Activated CD8-positive, alpha-beta memory T cell treated with anti-CD3 and anti-CD28 coated beads, Interleukin-2, amount 50 U/mL, for 24 hours (primary cell): ENCODE data around the gene BDKRB2.

Experiments used
- DNase-seq: peaks from one replicate; pipeline ENCODE4 v3.0.0-alpha.2; 2020; ENCODE audit errors: extremely low read depth

The BDKRB2 gene

DNA sequence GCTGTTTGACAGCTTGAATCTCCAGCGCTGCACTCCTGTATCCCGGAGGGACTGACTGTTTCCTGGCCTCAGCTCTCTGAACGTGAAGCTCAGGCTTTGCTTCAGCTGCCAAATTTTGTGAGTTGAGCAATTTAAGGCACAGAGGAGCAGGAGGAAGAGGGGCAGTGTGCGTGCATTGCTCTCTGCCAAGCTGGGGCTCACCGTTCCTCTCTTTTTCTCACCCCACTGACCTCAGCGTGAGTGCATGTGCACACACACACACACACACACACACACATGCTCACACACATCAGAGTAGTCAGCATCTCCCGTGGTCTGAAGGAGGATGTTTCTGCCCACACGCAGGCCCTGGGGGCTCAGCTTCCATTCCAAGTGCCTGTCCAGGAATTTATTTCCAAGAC is 27.8 kb upstream of the BDKRB2 start:
- no peak for DNase-seq

- no peak for DNase-seq
Measured at GRCh38 chr14:96177766-96178375, 26.8 kb upstream of the BDKRB2 start.

DNA sequence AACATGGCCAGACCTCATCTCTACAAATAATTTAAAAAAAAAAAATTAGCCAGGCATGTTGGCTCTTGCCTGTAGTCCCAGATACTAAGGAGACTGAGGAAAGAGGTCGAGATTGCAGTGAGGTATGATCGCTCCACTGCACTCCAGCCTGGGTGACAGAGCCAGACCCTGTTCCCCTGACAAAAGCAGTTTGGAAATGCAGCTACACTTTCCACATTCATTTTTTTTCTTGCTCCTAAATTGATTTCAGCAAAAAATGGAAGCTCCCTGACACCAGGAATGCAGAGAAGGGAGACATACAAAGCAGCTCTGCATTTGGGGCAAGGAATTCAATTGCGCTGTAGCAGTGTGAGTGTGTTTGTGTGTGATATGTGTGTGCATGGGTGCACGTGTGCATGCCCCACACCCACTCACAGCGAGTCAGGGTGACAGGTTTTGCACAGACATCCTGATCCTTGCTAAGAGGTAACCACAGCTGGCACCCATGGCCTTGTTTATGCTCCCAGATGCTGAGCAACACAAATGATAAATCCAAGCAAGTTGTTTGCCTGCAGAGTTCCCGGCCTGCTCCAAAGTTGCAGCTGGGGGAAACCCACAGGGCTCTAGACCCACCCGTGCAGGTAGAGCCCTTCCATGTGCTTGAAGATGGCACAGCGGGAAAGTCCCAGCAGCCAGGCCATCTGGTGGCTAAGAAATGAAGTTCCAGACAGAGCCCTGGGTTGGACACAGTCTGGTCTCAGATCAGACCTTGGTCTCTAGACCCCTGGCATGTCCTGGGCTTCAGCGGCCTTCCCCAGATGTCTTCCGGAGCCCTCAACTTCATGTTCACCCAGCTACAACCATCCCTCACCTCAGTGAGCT is 25.9 kb upstream of the BDKRB2 start:
- DNase-seq = no peak

DNA sequence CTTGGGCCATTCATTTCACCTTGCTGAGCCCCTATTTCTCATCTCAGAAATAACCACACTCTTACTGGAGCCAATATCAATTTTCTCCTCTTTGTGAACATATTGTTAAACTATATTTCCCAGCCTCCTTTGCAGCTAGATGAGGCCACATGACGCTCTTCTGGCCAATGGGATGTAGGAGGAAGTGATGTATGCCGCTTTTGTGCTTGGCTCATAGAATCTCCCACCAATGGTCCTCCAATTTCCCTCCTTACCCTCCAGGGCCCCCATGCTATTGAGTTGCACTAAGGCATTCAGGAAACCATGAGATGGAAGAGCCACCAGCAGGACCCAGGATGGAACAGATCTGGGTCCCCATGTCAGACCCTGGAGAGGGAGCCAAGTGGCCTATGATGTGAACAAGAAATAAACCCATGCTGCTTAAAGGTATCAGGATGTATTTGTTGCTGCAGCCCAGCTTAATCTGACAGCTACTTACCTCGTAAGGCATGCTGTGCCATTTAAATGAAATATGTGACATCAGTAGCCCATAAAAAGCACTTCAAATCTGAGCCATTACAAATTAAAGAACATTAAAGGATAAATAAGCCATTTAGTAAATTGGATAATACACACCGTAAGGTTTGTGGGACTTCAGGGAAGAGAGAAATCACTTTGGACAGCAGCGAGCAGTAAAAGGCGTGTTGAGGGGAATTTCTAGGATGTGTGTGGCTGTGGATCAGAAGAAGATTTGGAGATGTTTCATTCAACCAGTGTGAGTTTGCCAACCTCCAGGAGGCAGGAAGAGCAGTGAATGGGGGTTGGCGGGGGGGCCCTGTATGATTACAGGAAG is 24.4 kb upstream of the BDKRB2 start:
- DNase-seq = no peak

GRCh38 chr14:96181186-96182056 is 23.2 kb upstream of the BDKRB2 start:
- DNase-seq = no peak

- no peak for DNase-seq
Measured at GRCh38 chr14:96182546-96182945, 22.1 kb upstream of the BDKRB2 start.

DNA sequence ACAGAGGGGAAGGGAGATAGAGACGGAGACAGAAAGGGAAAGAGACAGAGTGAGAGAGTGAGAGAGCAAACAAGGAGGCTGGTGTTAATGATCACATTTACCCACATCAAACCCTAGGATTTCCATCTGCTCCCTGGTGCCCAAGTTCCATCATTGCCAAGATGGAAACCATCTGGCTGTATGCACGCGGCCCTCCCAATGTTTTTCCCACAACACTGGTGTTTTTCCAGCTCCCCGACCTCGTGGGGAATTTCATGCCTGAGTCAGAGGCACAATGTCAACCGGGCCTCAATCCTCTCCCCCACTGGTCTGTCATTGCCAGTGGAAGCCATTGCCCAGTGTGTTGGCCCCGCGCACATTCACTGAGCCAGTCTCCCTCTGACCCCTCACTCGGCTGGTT is 19.9 kb upstream of the BDKRB2 start:
- no peak for DNase-seq

GRCh38 chr14:96187216-96188031 is 17.2 kb upstream of the BDKRB2 start:
- no peak for DNase-seq

DNA sequence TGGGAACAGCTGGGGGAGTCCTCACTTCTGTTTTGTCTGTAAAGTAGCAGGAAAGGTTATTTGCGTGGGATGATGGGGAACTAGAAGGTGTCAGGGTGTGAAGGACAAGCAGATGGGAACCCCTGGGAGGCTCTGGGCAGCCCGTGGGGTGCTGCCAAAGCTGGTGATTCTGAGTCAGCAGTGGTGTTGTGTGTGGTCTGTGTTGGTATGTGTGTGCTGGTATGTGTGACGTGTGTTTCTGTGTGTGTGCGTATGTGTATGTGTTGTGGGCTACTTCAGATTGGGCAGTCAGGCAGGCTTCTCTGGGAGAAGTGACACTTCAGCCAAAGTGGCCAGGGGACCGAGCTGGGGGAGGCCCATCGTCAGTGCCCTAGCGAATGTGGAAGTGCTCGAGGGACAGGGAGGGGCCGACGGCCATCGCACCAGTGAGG is 15.3 kb upstream of the BDKRB2 start:
- no peak for DNase-seq

DNA sequence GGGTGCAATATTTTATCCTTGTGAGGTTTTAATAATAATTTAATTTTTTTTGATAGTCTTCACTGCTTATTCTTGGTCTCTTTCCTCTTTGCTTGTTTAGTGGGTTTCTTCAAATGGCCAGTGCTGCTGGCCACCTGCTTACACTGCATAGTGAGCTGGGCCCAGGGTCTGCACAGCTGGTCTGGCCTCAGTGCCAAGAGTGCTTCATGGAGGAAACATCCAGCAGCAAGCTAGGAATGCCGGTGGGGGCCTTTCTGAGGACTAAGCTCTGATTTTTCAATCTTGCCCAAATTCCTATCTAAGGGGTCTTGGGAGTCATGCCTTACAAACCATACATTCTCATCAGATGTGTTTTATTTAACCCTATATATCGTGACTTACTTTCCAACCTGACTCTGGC is 13.3 kb upstream of the BDKRB2 start:
- no peak for DNase-seq

GRCh38 chr14:96191841-96192462 is 12.7 kb upstream of the BDKRB2 start:
- DNase-seq = no peak

GRCh38 chr14:96192975-96193805 is 11.4 kb upstream of the BDKRB2 start:
- DNase-seq = no peak

GRCh38 chr14:96194262-96194656 is 10.4 kb upstream of the BDKRB2 start:
- no peak for DNase-seq

DNA sequence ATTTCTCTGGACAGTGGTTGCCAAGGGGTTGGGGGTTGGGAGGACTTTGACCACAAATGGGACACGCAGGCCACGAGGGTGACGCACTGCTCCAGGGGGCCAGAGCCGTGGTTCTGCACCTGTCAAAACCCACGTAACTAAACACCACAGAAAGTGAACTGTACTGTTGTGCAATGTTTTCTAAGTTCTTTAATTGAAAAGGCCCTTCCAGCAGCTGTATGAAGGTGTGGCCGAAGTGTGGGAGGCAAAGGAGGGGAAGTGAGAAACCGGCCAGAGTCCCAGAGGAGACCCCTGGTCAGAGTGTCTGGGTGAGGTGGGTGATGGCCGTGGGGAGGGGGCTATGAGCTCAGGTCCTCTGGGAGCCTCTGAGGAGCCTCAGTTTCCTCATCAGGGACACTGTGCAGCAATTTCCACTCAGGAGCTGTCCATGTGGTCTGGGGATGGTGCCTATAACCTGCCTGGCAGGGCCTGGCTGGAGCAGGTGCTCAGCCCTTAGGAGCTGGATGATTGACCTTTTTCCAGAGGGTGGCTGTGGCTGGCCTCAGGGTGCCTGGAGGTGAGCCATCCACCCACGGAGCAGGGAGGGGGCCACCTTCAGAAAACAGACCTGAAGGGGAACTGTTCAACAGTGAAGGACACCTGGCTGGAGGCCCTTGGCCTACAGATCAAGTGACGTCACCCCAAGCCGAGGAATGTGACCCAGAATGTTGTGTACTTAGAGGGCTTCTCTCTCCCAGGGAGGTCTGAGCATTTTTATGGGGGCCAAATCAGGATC is 9.8 kb upstream of the BDKRB2 start:
- DNase-seq = no peak

DNA sequence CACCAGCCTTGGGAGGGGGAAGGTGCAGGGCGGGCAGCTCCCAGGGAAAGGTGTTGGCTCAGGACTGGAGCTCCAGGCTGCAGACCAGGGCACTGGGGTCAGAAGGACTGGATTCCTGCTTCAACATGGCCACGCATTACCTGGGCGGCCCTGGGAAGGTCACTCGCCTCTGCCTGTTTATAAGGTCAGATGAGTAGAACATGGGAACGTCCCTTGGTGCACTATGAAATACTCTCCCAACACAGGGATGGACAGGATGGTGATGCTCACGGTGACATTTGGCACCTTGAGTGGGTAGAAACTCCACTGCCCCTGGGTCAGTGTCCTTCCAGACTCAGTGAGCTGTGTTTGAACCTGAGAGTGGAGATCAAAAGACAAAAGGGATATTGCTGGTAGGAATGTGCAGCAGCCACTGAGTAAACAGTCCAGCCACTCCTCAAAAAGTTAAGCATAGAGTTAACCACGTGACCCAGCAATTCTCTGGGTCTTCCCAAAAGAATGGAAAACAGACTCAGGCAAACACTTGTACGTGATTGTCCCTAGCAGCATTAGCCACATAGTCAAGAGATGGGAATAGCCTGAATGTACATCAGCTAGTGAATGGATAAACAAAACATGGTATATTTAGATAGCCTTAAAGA is 9.1 kb upstream of the BDKRB2 start:
- DNase-seq = no peak

- no peak for DNase-seq
Measured at GRCh38 chr14:96197163-96197852, 7.3 kb upstream of the BDKRB2 start.

- no peak for DNase-seq
Measured at GRCh38 chr14:96197969-96198368, 6.7 kb upstream of the BDKRB2 start.
